NCI-H446 (cell line): ENCODE measurements around the gene RFX7.
"Not testable (repeated sequence)": the region's sequence is repeated elsewhere in the genome, so short reads cannot be mapped to it uniquely, and the experiment has no call there.

Experiments
- DNase-seq, 2 experiments: peaks; one replicate each; lab custom pipeline; 2025; lab: John Stamatoyannopoulos, UW

RFX7 gene

GRCh38 chr15:56243163-56244037 is at the start of gene RFX7:
TSS of gene RFX7 (minus strand) at chr15:56243879. CDS start at chr15:56243285, 594 bp downstream.
- peak; percentile 63 to 84 for DNase-seq

- DNase-seq: no peak
Measured at GRCh38 chr15:56292546-56293316, 49.1 kb upstream of the RFX7 start.

DNA sequence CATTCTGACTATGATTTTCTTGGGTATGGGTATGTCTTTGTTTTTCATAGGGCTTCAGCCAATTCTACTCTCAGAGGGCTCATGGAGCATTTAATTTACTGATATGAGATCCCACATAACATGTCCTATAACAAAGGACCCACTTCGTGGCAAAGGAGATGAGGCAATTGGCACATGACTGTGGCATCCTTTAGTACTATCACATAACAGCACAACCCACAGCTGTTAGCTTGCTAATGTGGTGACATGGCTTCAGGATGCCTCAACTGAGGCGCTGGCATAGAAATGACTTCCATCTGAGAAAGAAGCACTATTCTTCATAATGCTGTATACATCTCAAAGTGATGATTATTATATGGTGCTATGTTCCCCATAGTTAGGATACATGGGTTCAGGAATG is 48.1 kb upstream of the RFX7 start:
- DNase-seq: no peak

DNA sequence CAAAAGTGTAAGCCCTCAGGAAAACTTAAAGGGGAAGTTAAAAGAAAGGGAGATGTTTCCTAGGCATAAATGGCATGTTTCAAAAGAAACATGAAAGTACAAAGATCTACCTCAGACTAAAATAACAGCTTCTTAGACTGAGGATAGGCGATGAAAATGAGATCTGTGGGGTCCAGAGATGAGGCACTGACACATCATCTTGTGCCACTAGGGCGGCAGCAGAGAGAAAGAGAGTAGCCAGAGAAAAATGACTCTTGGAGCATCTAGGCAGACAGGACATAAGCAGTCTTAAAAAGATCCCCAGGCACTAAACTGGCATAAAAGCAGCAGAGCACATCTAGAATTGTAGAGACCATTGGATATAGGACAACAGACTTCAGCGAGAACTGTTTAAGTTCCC is 42.5 kb upstream of the RFX7 start:
- DNase-seq: no peak

GRCh38 chr15:56281145-56281544 is 37.5 kb upstream of the RFX7 start:
- DNase-seq: no peak

- no peak for DNase-seq
Measured at GRCh38 chr15:56273724-56274123, 30.0 kb upstream of the RFX7 start.

- DNase-seq: no peak
Measured at GRCh38 chr15:56272454-56272853, 28.8 kb upstream of the RFX7 start.

DNA sequence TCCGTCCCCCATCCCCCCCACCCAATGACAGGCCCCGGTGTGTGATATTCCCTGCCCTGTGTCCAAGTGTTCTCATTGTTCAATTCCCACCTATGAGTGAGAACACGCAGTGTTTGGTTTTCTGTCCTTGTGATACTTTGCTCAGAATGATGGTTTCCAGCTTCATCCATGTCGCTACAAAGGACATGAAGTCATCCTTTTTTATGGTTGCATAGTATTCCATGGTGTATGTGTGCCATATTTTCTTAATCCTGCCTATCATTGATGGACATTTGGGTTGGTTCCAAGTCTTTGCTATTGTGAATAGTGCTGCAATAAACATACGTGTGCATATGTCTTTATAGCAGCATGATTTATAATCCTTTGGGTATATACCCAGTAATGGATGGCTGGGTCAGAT is 22.8 kb upstream of the RFX7 start:
- DNase-seq: not testable (repeated sequence)

DNA sequence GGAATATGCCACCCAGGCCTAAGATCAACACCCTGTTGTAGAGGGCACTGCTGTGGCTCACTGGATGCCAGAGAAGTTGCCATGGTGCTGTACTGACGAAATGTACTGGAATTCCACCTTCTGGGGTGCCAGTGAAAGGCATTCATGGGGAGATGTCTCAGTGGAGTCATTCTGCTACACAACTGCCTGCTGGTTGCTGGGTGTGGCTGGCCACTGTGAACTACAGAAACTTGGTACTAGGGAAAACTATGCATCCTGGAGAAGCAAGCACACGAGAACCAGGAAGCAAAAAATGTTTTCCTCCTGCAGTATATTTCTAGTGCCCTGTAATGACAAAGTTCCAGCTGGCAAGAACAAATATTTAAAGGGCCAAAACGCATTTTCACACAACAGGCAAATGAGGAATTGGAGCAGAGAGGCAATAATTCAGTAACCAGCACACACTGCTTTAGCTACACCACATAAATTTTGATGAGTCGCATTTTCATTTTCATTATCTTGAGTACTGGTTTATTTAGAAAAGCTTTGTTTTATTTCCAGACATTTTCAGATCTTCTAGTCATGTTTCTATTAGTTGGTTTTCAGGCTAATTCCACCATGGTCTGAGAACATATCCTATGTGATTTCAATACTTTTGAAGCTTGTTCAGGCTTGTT is 18.3 kb upstream of the RFX7 start:
- DNase-seq: no peak

DNA sequence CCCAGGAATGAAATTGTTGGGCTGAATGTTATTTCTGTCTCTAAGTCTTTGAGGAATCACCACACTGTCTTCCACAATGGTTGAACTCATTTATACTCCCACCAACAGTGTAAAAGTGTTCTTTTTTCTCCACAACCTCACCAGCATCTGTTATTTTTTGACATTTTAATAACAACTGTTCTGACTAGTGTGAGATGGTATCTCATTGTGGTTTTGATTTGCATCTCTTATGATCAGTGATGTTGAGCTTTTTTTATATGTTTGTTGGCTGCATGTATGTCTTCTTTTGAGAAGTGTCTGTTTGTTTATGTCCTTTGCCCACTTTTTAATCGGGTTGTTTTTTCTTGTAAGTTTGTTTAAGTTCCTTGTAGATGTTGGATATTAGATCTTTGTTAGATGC is 13.6 kb upstream of the RFX7 start:
- DNase-seq: not testable (repeated sequence)

DNA sequence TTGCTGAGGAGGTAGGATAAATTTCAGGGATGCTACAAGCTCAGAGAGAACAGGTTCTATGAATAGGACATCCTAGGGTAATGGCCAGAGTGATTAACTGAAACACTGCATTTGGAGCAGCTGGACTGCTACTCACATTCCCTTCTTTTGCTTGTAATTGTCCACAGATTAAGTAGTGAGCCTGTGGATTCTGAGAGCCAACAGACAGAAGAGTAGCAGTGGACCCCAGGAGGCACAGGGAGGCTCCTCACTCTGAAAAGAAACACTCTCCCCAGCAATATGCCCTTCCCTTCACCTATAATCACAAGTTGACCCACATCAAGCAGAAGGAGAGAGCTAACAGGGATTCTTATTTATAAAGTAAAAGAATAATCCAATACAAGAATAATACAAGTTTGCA is 10.6 kb upstream of the RFX7 start:
- no peak for DNase-seq

DNA sequence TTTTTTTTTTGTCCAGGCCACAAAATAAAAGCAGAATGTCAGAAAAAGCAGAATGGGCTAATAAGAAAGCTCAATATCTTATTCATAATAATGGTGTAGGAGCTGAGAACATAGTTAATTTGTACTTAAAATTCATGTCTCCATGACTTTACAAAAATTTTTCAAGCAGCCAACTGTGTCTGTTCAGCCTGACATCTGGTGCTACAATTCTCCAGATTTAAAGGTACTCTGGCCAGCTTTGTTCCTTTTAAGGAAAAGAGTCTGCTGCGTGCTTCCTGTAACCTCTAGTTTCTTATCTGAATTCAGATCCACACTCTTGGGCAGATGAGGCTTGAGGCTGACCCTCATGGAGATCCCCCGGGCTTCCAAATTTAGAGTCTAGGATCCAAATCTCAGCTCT is 8.7 kb upstream of the RFX7 start:
- DNase-seq: peak in 1 of 2 experiments; percentile 43

- DNase-seq: no peak
Measured at GRCh38 chr15:56251315-56252095, 7.8 kb upstream of the RFX7 start.

GRCh38 chr15:56250626-56251025 is 6.9 kb upstream of the RFX7 start:
- no peak for DNase-seq

DNA sequence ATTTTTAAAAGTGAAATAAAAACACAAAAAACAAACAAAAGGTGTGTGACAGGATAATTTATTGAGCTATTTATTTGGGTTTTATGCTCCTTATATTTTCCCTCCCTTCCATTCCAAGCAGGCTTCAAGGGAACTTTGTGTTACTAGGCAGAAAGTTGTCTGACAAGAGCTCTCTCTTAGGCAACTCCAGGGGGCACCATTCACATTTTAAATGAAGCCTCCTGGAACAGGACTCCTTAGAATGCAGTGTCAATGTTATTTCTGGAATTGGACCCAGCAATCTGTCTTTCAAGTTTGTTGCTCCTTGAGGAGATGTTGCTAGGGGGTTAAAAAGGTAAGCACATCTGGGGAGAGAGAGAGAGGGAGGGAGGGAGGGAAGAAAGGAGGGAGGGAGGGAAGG is 5.4 kb upstream of the RFX7 start:
- peak; percentile 51 to 59 for DNase-seq

DNA sequence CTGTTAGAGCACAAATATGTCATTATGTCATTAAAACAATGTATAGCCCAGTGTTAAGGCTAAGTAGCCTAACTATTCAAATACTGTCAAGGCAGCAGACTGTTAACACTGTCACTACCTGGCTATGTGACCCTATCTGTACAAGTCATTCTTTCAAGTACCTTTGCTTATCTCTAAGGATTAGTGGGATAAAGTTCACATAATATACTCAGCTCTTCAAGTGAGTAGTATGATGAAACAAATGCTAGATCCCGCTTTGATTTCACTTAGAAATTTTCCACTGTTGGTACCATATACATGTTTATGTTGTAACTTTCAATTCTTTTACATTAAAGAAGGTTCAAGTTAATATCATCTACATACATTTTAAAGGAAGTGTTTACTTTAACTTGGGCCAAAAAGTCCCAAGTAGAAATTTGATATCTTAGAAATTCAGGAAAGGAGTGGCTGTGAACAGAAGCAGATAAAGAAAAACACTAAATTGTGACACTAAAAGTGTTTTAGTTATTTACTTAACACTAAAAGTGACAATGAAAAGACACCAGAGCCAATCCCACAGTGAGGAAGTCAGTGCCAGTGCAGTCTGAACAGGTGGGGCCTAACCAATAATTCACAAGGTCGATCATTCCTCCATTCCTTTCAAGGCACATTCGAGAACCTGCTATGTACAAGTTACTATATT is 4.8 kb upstream of the RFX7 start:
- DNase-seq: no peak

GRCh38 chr15:56247266-56247665 is 3.6 kb upstream of the RFX7 start:
- DNase-seq: no peak

- DNase-seq: peak; percentile 86 to 95
Measured at GRCh38 chr15:56245871-56246814, 2.5 kb upstream of the RFX7 start.

DNA sequence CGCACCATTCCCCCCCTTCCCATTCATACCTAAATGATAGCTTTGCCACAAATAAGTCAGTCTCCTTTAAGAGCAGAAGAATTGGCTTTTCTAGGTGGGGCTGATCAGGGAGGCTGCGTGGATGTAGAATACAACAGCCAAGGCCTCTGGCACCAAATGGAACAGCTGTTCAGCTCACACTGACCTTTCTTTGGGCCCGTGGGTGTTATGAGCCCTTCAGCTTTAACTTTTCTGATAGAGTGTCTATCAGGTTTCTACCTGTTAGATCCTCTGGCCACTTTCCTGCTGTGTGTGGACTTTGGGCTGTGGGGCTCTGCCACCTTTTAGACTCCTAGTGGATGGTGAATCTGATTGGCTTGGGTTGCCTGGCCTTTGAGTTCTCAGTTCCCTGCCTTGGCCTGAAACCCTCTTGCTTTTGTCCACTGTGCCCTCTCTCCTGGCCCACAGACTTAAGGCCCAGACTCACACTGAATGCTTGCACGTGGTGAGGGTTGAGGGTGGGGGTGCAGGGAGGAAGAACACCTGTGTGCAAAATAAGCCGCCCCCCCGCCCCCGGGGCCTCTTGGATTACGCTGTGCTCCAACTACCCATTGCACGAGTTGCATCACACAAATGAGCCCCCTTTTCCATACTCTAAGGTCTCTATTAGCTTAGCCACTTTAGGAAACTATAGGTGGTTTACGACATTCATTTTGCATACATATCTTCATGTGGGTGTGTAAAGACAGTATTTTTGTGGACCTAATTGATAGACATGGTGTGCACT is 1.3 kb upstream of the RFX7 start:
- DNase-seq: peak in 1 of 2 experiments; percentile 70
